Measurements from ENCODE around the gene MT1E. TPM values are rescaled to one million over a fixed set of nuclear protein-coding genes. Genes with fewer than 3 reads are reported as not detected.
"Not testable (repeated sequence)": the region's sequence is repeated elsewhere in the genome, so short reads cannot be mapped to it uniquely, and the experiment has no call there.

Gene MT1E
- total RNA-seq, 6 experiments from 2014 or later = 192 to 469 (median 458) TPM

- H3K4me1 Mint-ChIP-seq (ENCODE audit: low read depth) = peaks cover 7% of the 10 kb centered on the region; the same call in 1 of the 2 replicates
Measured at GRCh38 chr16:56673921-56674320, 48.3 kb downstream of the MT1E start.

GRCh38 chr16:56674570-56674969 lies 49.0 kb downstream of the MT1E start:
- H3K4me3 Mint-ChIP-seq; H3K9me3 Mint-ChIP-seq; DNase-seq; H3K27ac Mint-ChIP-seq; H3K4me1 Mint-ChIP-seq (ENCODE audit: low read depth); H3K36me3 Mint-ChIP-seq (ENCODE audit: low read depth): not testable (repeated sequence)
- H3K27me3 Mint-ChIP-seq (ENCODE audit: insufficient read depth) = peaks cover 55% of the 10 kb centered on the region

More at GRCh38 chr16:56673921-56674320, 48.3 kb downstream of the MT1E start:
- H3K4me3 Mint-ChIP-seq = no peak overlapping the region
- H3K36me3 Mint-ChIP-seq (ENCODE audit: low read depth) = no peaks in the 10 kb centered on the region
- peaks cover 61% of the 10 kb centered on the region for H3K27me3 Mint-ChIP-seq (ENCODE audit: insufficient read depth)
- TF ChIP-seq CTCF (IDR thresholded peaks at IDR 0.05) = peak; percentile 78
- H3K9me3 Mint-ChIP-seq = no peaks in the 10 kb centered on the region
- peak; percentile 35 for DNase-seq
- no peak overlapping the region for H3K27ac Mint-ChIP-seq

- peaks cover 43% of the 10 kb centered on the region for H3K27me3 Mint-ChIP-seq (ENCODE audit: insufficient read depth)
- no peak overlapping the region for H3K27ac Mint-ChIP-seq
- no peak for TF ChIP-seq CTCF (IDR thresholded peaks at IDR 0.05)
- H3K4me3 Mint-ChIP-seq = peak overlapping the region; percentile 41; the same call in 1 of the 2 replicates
- no peak for DNase-seq
- no peaks in the 10 kb centered on the region for H3K9me3 Mint-ChIP-seq
- peaks cover 4% of the 10 kb centered on the region; the same call in 1 of the 2 replicates for H3K4me1 Mint-ChIP-seq (ENCODE audit: low read depth)
- H3K36me3 Mint-ChIP-seq (ENCODE audit: low read depth) = no peaks in the 10 kb centered on the region
Measured at GRCh38 chr16:56675685-56676210, 50.2 kb downstream of the MT1E start.

Other genes starting within 250 kb of the MT1E start
- gene AMFR, start 200.2 kb upstream of the MT1E start, total RNA-seq (2021; fragmentation: NEBNext Ultra II Directional; extraction: Animal tissue kit (Norgen Biotek cat#: 25700)) = 100 to 1,000 TPM; 104 to 117 (median 112) TPM
- gene NUDT21, start 174.4 kb upstream of the MT1E start, total RNA-seq (2021; fragmentation: NEBNext Ultra II Directional; extraction: Animal tissue kit (Norgen Biotek cat#: 25700)) = 100 to 1,000 TPM; 114 to 150 (median 138) TPM
- gene OGFOD1, start 174.2 kb upstream of the MT1E start, total RNA-seq (2021; fragmentation: NEBNext Ultra II Directional; extraction: Animal tissue kit (Norgen Biotek cat#: 25700)) = 10 to 100 TPM; 62.8 to 77.0 (median 74.3) TPM
- 10 to 100 TPM; 26.2 to 33.3 (median 29.5) TPM for gene BBS2, start 105.8 kb upstream of the MT1E start, total RNA-seq (2021; fragmentation: NEBNext Ultra II Directional; extraction: Animal tissue kit (Norgen Biotek cat#: 25700))
- gene MT4, start 60.7 kb upstream of the MT1E start, total RNA-seq (2021; fragmentation: NEBNext Ultra II Directional; extraction: Animal tissue kit (Norgen Biotek cat#: 25700)) = not detected
- gene MT3, start 36.3 kb upstream of the MT1E start, total RNA-seq (2021; fragmentation: NEBNext Ultra II Directional; extraction: Animal tissue kit (Norgen Biotek cat#: 25700)) = not detected
- gene MT2A, start 17.2 kb upstream of the MT1E start, total RNA-seq (2021; fragmentation: NEBNext Ultra II Directional; extraction: Animal tissue kit (Norgen Biotek cat#: 25700)) = 1,000 to 10,000 TPM in 3 of 6 experiments, 100 to 1,000 TPM in 3; 623 to 1,524 (median 1,044) TPM
- gene MT1M, start 6.9 kb downstream of the MT1E start, total RNA-seq (2021; fragmentation: NEBNext Ultra II Directional; extraction: Animal tissue kit (Norgen Biotek cat#: 25700)) = under 1 TPM in 5 of 6 experiments, not detected in 1; 0.21 to 0.41 (median 0.28) TPM
- 1 to 10 TPM in 1 of 6 experiments, under 1 TPM in 1, not detected in 4; 0.50 to 1.5 TPM for gene MT1A, start 12.9 kb downstream of the MT1E start, total RNA-seq (2021; fragmentation: NEBNext Ultra II Directional; extraction: Animal tissue kit (Norgen Biotek cat#: 25700))
- not detected for gene MT1B, start 26.1 kb downstream of the MT1E start, total RNA-seq (2021; fragmentation: NEBNext Ultra II Directional; extraction: Animal tissue kit (Norgen Biotek cat#: 25700))
- gene MT1F, start 32.2 kb downstream of the MT1E start, total RNA-seq (2021; fragmentation: NEBNext Ultra II Directional; extraction: Animal tissue kit (Norgen Biotek cat#: 25700)) = not detected
- under 1 TPM in 1 of 6 experiments, not detected in 5; 0.73 TPM for gene MT1G, start 42.3 kb downstream of the MT1E start, total RNA-seq (2021; fragmentation: NEBNext Ultra II Directional; extraction: Animal tissue kit (Norgen Biotek cat#: 25700))
- gene MT1H, start 44.0 kb downstream of the MT1E start, total RNA-seq (2021; fragmentation: NEBNext Ultra II Directional; extraction: Animal tissue kit (Norgen Biotek cat#: 25700)) = not detected
- 10 to 100 TPM; 28.0 to 38.7 (median 33.3) TPM for gene MT1X, start 56.7 kb downstream of the MT1E start, total RNA-seq (2021; fragmentation: NEBNext Ultra II Directional; extraction: Animal tissue kit (Norgen Biotek cat#: 25700))
- 10 to 100 TPM; 58.6 to 84.0 (median 78.8) TPM for gene NUP93, start 104.3 kb downstream of the MT1E start, total RNA-seq (2021; fragmentation: NEBNext Ultra II Directional; extraction: Animal tissue kit (Norgen Biotek cat#: 25700))
- not detected for gene SLC12A3, start 239.4 kb downstream of the MT1E start, total RNA-seq (2021; fragmentation: NEBNext Ultra II Directional; extraction: Animal tissue kit (Norgen Biotek cat#: 25700))